CD8-positive, alpha-beta memory T cell (primary cell): ENCODE measurements around the gene SPATA31E1. TPM values are rescaled to one million over a fixed set of nuclear protein-coding genes. Genes with fewer than 3 reads are reported as not detected.
"Not testable (repeated sequence)": the region's sequence is repeated elsewhere in the genome, so short reads cannot be mapped to it uniquely, and the experiment has no call there.

ENCODE experiments used
- CTCF ChIA-PET: fragments of 350-600 bp; sonication (Branson Sonifier 250); formaldehyde crosslinking; loops from one replicate; lab custom pipeline; 2021; ENCODE audit warnings: antibody characterized with exemption; lab: Charles Lee
- POLR2A ChIA-PET: fragments of 350-600 bp; sonication (Branson Sonifier 250); formaldehyde crosslinking; loops from one replicate; lab custom pipeline; 2021; ENCODE audit warnings: antibody characterized with exemption; lab: Charles Lee
- DNase-seq, 5 donors: peaks; one replicate each; pipeline versions ENCODE4 v3.0.0 to v3.0.0-alpha.2; 2020 to 2022; ENCODE audit warnings: mixed read lengths in 1 of 5
- H3K27ac ChIP-seq: one replicate; pipeline ENCODE4 v1.7.0; 2013; ENCODE audit warnings: low read depth, mild to moderate bottlenecking, low read length, moderate library complexity
- H3K27me3 ChIP-seq: 2 replicates; pipeline ENCODE4 v1.7.0; 2013; ENCODE audit warnings: low read length, mild to moderate bottlenecking; ENCODE audit not compliant: insufficient read depth, poor library complexity, severe bottlenecking
- H3K36me3 ChIP-seq: 2 replicates; pipeline ENCODE4 v1.7.0; 2013; ENCODE audit warnings: mild to moderate bottlenecking, low read length, moderate library complexity; ENCODE audit not compliant: insufficient read depth
- H3K4me1 ChIP-seq: 2 replicates; pipeline ENCODE4 v1.7.0; 2013; ENCODE audit warnings: mild to moderate bottlenecking, low read length, moderate library complexity; ENCODE audit not compliant: insufficient read depth
- H3K4me3 ChIP-seq: 2 replicates; pipeline ENCODE4 v1.7.0; 2013; ENCODE audit warnings: mild to moderate bottlenecking, low read length
- H3K9me3 ChIP-seq: 2 replicates; pipeline ENCODE4 v1.7.0; 2013; ENCODE audit warnings: mild to moderate bottlenecking, low read length
- H3K27ac Mint-ChIP-seq, 8 donors: one replicate each; pipeline ENCODE4 v1.8.0; 2020 to 2021; ENCODE audit warnings: mixed read lengths in 8 of 8, mild to moderate bottlenecking in 6 of 8, inconsistent platforms in 3 of 8, moderate library complexity in 3 of 8
- H3K27me3 Mint-ChIP-seq, 2 donors: one replicate each; pipeline ENCODE4 v1.8.0; 2020 to 2021; ENCODE audit warnings: mixed read lengths in 2 of 2, mild to moderate bottlenecking in 1 of 2, moderate library complexity in 1 of 2
- H3K36me3 Mint-ChIP-seq, 3 donors: one replicate each; pipeline ENCODE4 v1.8.0; 2020 to 2021; ENCODE audit warnings: mixed read lengths in 3 of 3, inconsistent platforms in 1 of 3, mild to moderate bottlenecking in 1 of 3
- H3K4me1 Mint-ChIP-seq, 3 donors: one replicate each; pipeline ENCODE4 v1.8.0; 2020 to 2021; ENCODE audit warnings: mixed read lengths in 3 of 3, inconsistent platforms in 1 of 3, mild to moderate bottlenecking in 1 of 3
- H3K4me3 Mint-ChIP-seq, 7 donors: one replicate each; pipeline ENCODE4 v1.8.0; 2020 to 2021; ENCODE audit warnings: mixed read lengths in 7 of 7, mild to moderate bottlenecking in 6 of 7, moderate library complexity in 4 of 7, inconsistent platforms in 2 of 7
- H3K9me3 Mint-ChIP-seq, 5 donors: one replicate each; pipeline ENCODE4 v1.8.0; 2020 to 2022; ENCODE audit warnings: mixed read lengths in 5 of 5, mild to moderate bottlenecking in 3 of 5, moderate library complexity in 2 of 5, inconsistent platforms in 1 of 5
- polyA plus RNA-seq: library from polyadenylated mRNA; unstranded; fragments of 300-500 nt; fragmentation: Illumina TruSeq; gene quantifications from one replicate; pipeline ENCODE4 v1.2.3, GENCODE V29; 2021
- total RNA-seq, 2 experiments: library from RNA; stranded (reverse); gene quantifications; one replicate each; pipeline ENCODE4 v1.2.3, GENCODE V29; 2021

Gene SPATA31E1
- total and polyA plus RNA-seq, 3 experiments from 2014 or later, result not detected

DNA sequence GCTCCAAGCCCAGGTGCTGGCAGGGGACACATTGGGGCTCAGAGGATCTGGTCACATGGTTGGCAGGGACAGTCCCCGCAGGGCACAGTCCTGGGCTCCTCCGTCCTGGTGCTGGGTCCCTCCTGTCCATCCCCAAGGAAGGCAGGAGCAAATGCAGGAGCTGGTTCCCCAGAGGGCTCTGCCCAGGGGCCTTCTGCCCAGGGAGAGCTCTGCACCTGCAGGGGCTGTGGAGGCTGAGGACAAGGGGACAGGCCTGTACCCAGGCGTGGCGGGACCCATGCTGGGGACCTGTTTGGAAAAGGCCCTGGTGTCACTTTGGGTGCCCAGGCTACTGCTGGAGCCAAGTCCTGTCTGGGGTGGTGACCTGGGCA is 7.2 kb downstream of the SPATA31E1 start:
- CTCF ChIA-PET, result no interaction called here
- Mint-ChIP-seq H3K27ac (no peak overlapping the region), H3K4me1 (no peaks in the 10 kb centered on the region), H3K36me3 (no peaks in the 10 kb centered on the region), H3K9me3 (peaks cover 0 to 2% (median 0%) of the 10 kb centered on the region in 5 donors), H3K27me3 (peaks cover 3 to 21% of the 10 kb centered on the region in 2 donors), H3K4me3 (no peak overlapping the region)
- Histone ChIP-seq H3K9me3 (no peaks in the 10 kb centered on the region), H3K4me3 (no peak overlapping the region), H3K4me1 (no peaks in the 10 kb centered on the region), H3K36me3 (no peaks in the 10 kb centered on the region), H3K27ac (no peak overlapping the region), H3K27me3 (no peaks in the 10 kb centered on the region)
- POLR2A ChIA-PET, result no interaction called here
- DNase-seq, result no peak

GRCh38 chr9:87890837-87891236 is 8.2 kb downstream of the SPATA31E1 start:
- H3K9me3 Mint-ChIP-seq, result peaks cover 0 to 2% (median 0%) of the 10 kb centered on the region in 5 donors

DNA sequence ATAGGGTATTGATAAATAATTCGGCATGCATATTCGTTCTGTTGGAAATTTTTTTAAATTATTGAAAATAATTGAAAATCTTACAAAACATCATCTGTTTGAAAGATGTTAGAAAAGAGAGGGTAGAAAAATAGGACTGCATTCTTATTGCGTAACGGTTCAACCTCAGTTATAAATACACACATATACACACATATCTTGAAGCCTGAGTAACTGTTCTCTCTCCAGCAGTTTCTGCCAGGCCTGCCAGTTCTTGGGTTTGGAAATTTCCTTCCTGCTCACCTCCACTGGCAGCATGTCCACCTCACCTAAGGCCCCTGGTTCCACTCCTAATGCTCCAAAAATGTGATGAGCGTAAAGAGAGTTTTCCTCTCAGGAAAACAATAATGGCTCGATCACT is 9.1 kb downstream of the SPATA31E1 start:
- Mint-ChIP-seq H3K27me3 (peaks cover 3 to 27% of the 10 kb centered on the region in 2 donors), H3K27ac (no peak overlapping the region), H3K4me3 (no peak overlapping the region), H3K9me3 (peaks cover 0 to 6% (median 0%) of the 10 kb centered on the region in 5 donors), H3K36me3 (no peaks in the 10 kb centered on the region), H3K4me1 (no peaks in the 10 kb centered on the region)
- no peak for DNase-seq
- ChIA-PET POLR2A (no interaction called here), CTCF (no interaction called here)
- H3K27me3 ChIP-seq, result no peaks in the 10 kb centered on the region
- H3K9me3 ChIP-seq, result no peaks in the 10 kb centered on the region
- no peak overlapping the region for H3K27ac ChIP-seq
- no peaks in the 10 kb centered on the region for H3K4me1 ChIP-seq
- H3K36me3 ChIP-seq, result no peaks in the 10 kb centered on the region
- no peak overlapping the region for H3K4me3 ChIP-seq

More at GRCh38 chr9:87890837-87891236, 8.2 kb downstream of the SPATA31E1 start:
- Histone ChIP-seq H3K27me3 (no peaks in the 10 kb centered on the region), H3K36me3 (no peaks in the 10 kb centered on the region), H3K4me3 (no peak overlapping the region), H3K9me3 (no peaks in the 10 kb centered on the region), H3K27ac (no peak overlapping the region), H3K4me1 (no peaks in the 10 kb centered on the region)
- CTCF ChIA-PET, result no interaction called here
- POLR2A ChIA-PET, result no interaction called here
- DNase-seq, result no peak
- Mint-ChIP-seq H3K27ac (no peak overlapping the region), H3K27me3 (peaks cover 3 to 21% of the 10 kb centered on the region in 2 donors), H3K4me3 (no peak overlapping the region), H3K4me1 (no peaks in the 10 kb centered on the region), H3K36me3 (no peaks in the 10 kb centered on the region)

GRCh38 chr9:87892956-87893355 is 10.3 kb downstream of the SPATA31E1 start:
- H3K4me3 ChIP-seq, result no peak overlapping the region
- ChIA-PET CTCF (no interaction called here), POLR2A (no interaction called here)
- H3K36me3 ChIP-seq, result no peaks in the 10 kb centered on the region
- H3K4me3 Mint-ChIP-seq, result no peak overlapping the region
- peaks cover 8 to 38% of the 10 kb centered on the region in 2 donors for H3K27me3 Mint-ChIP-seq
- no peak overlapping the region for H3K27ac ChIP-seq
- no peaks in the 10 kb centered on the region for H3K9me3 ChIP-seq
- no peaks in the 10 kb centered on the region for H3K4me1 ChIP-seq
- H3K27ac Mint-ChIP-seq, result no peak overlapping the region
- peaks cover 2 to 7% (median 4%) of the 10 kb centered on the region in 5 donors for H3K9me3 Mint-ChIP-seq
- no peaks in the 10 kb centered on the region for H3K36me3 Mint-ChIP-seq
- DNase-seq, result no peak
- no peaks in the 10 kb centered on the region for H3K4me1 Mint-ChIP-seq
- H3K27me3 ChIP-seq, result no peaks in the 10 kb centered on the region

DNA sequence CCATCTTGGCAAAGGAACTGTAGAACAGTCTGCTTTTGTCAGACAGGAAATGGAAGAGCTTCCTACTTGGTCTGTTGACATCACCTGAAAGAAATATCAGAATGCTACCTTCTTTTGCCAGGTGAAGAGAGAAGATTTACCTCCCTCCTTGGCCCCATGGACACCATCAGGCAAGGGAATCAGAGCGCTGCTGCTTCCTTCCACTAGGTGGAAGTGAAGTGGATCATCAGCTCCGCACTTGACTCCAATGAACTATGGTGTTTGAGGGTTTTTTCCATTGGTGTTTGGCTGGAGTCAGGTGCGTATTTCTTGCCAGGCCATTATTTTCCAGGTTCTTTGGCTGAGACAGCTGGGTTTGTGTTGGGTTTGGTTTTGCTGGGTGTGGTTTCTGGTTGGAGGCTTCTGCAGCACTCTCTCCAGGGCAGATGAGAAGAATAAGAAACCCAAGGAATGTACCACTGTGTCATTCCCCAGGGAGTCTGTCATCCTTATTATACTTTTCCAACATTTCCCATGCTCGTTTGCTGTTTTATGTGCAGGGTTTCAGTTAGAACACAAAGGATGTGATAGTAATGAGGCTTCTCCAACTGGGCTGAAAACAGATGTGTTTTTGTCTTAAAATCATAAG is 12.4 kb downstream of the SPATA31E1 start:
- ChIA-PET POLR2A (no interaction called here), CTCF (no interaction called here)
- H3K36me3 Mint-ChIP-seq, result peaks cover 0 to 4% (median 0%) of the 10 kb centered on the region in 3 donors
- DNase-seq, result no peak
- peaks cover 8 to 57% of the 10 kb centered on the region in 2 donors for H3K27me3 Mint-ChIP-seq
- Histone ChIP-seq H3K36me3 (no peaks in the 10 kb centered on the region), H3K4me3 (no peak overlapping the region), H3K27me3 (no peaks in the 10 kb centered on the region), H3K4me1 (no peaks in the 10 kb centered on the region), H3K9me3 (no peaks in the 10 kb centered on the region), H3K27ac (no peak overlapping the region)
- peak overlapping the region in 1 of 8 donors; percentile 63 for H3K27ac Mint-ChIP-seq
- H3K4me3 Mint-ChIP-seq, result no peak overlapping the region
- peaks cover 2 to 21% (median 7%) of the 10 kb centered on the region in 5 donors for H3K9me3 Mint-ChIP-seq
- H3K4me1 Mint-ChIP-seq, result no peaks in the 10 kb centered on the region

GRCh38 chr9:87896891-87897290 is 14.2 kb downstream of the SPATA31E1 start:
- Histone ChIP-seq H3K4me1 (no peaks in the 10 kb centered on the region), H3K4me3 (no peak overlapping the region), H3K9me3 (no peaks in the 10 kb centered on the region), H3K27me3 (no peaks in the 10 kb centered on the region), H3K36me3 (no peaks in the 10 kb centered on the region), H3K27ac (no peak overlapping the region)
- Mint-ChIP-seq H3K4me3 (no peak overlapping the region), H3K9me3 (peaks cover 3 to 27% (median 14%) of the 10 kb centered on the region in 5 donors), H3K27ac (no peak overlapping the region), H3K27me3 (peaks cover 6 to 59% of the 10 kb centered on the region in 2 donors), H3K36me3 (peaks cover 0 to 4% (median 0%) of the 10 kb centered on the region in 3 donors), H3K4me1 (no peaks in the 10 kb centered on the region)
- no peak for DNase-seq
- ChIA-PET CTCF (no interaction called here), POLR2A (no interaction called here)

- Mint-ChIP-seq H3K4me1 (no peaks in the 10 kb centered on the region), H3K36me3 (peaks cover 0 to 4% (median 0%) of the 10 kb centered on the region in 3 donors), H3K27me3 (peaks cover 6 to 63% of the 10 kb centered on the region in 2 donors), H3K4me3 (no peak overlapping the region), H3K9me3 (peaks cover 4 to 27% (median 16%) of the 10 kb centered on the region in 5 donors), H3K27ac (no peak overlapping the region)
- H3K9me3 ChIP-seq, result no peaks in the 10 kb centered on the region
- no peaks in the 10 kb centered on the region for H3K36me3 ChIP-seq
- ChIA-PET POLR2A (no interaction called here), CTCF (no interaction called here)
- DNase-seq, result no peak
- H3K27ac ChIP-seq, result no peak overlapping the region
- H3K4me3 ChIP-seq, result no peak overlapping the region
- no peaks in the 10 kb centered on the region for H3K27me3 ChIP-seq
- H3K4me1 ChIP-seq, result no peaks in the 10 kb centered on the region
Observed at GRCh38 chr9:87898151-87898550, 15.5 kb downstream of the SPATA31E1 start.

- H3K4me3 Mint-ChIP-seq, H3K4me1 ChIP-seq, H3K27ac Mint-ChIP-seq, H3K36me3 Mint-ChIP-seq, H3K36me3 ChIP-seq, H3K4me3 ChIP-seq, DNase-seq, H3K4me1 Mint-ChIP-seq, H3K27ac ChIP-seq, POLR2A ChIA-PET, H3K9me3 ChIP-seq, CTCF ChIA-PET, H3K27me3 ChIP-seq: not testable (repeated sequence)
- H3K27me3 Mint-ChIP-seq, result peaks cover 9 to 37% of the 10 kb centered on the region in 2 donors
- peaks cover 13 to 34% (median 21%) of the 10 kb centered on the region in 5 donors for H3K9me3 Mint-ChIP-seq
Observed at GRCh38 chr9:87902371-87902770, 19.7 kb downstream of the SPATA31E1 start.
